Lower leg skin (tissue), 3 donors: Measurements from ENCODE around the gene RAB11FIP3.

Source experiments
- CTCF ChIP-seq, 3 donors: fragments of 450-650 bp; IDR thresholded peaks; one replicate each; pipeline ENCODE4 v1.5.1; 2016; ENCODE audit warnings: antibody characterized with exemption in 3 of 3, mild to moderate bottlenecking in 3 of 3, moderate library complexity in 2 of 3
- POLR2A ChIP-seq, 2 donors: fragments of 450-650 bp; IDR thresholded peaks; one replicate each; pipeline ENCODE4 v1.6.1; 2016 to 2017; ENCODE audit warnings: antibody characterized with exemption in 2 of 2, mild to moderate bottlenecking in 1 of 2, moderate library complexity in 1 of 2

GRCh38 chr16:560204-560700 is 134.8 kb downstream of the RAB11FIP3 start, which contains the start of gene PRR35:
- no peak for TF ChIP-seq POLR2A (IDR thresholded peaks at IDR 0.05)
- no peak for TF ChIP-seq CTCF (IDR thresholded peaks at IDR 0.05)
